Brain microvascular endothelial cell (primary cell): Measurements from ENCODE around the gene MAPK12.
A peak's percentile ranks its signal among the peaks of the same experiment; 100 is the strongest.

ENCODE experiments used
- DNase-seq: peaks from one replicate; pipeline ENCODE4 v3.0.0-alpha.2; 2020
- H3K27ac ChIP-seq: fragments of 250-450 bp; sonication (Bioruptor Pico); 2 replicates; pipeline ENCODE4 v1.5.1; 2020; ENCODE audit warnings: mild to moderate bottlenecking, moderate library complexity
- H3K27me3 ChIP-seq: fragments of 250-450 bp; sonication (Bioruptor Pico); replicated peaks from 2 replicates; pipeline ENCODE4 v1.5.1; 2020; ENCODE audit warnings: mild to moderate bottlenecking
- H3K36me3 ChIP-seq: fragments of 250-450 bp; sonication (Bioruptor Pico); replicated peaks from 2 replicates; pipeline ENCODE4 v1.5.1; 2020; ENCODE audit warnings: mild to moderate bottlenecking
- H3K4me3 ChIP-seq: 2 replicates; pipeline ENCODE4 v1.5.1; 2011; ENCODE audit warnings: low read depth, mild to moderate bottlenecking, control low read depth, low read length, moderate library complexity
- in situ Hi-C: cut with HindIII; loops from 2 replicates; pipeline ENCODE4 v1.10.0; 2017; ENCODE audit warnings: low sequenced_read_pairs, low pct_ligation_motif_present
- TF ChIP-seq, protein P1 (sequence below): IDR thresholded peaks from 2 replicates; pipeline ENCODE4 v1.5.1; 2011; ENCODE audit warnings: low read depth, mild to moderate bottlenecking, moderate library complexity, low read length, control low read depth, inconsistent platforms; ENCODE audit errors: missing control alignments

Gene MAPK12

DNA sequence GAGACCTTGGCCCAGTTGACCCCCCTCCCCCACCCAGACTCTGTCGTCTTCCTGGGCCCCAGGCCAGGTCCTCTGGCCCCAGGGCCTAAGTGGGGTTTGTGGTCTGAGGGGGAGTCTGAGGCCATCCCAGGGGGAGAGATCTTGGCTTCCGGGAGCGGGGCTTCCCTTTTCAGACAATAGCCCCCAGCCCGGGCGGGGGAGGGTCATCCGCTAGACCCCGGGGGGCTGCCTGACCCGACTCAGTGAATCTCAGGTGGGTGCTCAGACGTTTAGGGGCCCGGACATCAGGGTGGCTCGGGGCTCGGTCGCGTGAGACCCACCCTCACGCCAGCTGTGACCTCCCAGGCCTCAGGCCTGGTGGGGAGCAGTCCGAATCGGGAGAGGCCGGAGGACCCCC, 8.1 kb upstream of the MAPK12 start:
- in situ Hi-C loops: no loop called here

DNA sequence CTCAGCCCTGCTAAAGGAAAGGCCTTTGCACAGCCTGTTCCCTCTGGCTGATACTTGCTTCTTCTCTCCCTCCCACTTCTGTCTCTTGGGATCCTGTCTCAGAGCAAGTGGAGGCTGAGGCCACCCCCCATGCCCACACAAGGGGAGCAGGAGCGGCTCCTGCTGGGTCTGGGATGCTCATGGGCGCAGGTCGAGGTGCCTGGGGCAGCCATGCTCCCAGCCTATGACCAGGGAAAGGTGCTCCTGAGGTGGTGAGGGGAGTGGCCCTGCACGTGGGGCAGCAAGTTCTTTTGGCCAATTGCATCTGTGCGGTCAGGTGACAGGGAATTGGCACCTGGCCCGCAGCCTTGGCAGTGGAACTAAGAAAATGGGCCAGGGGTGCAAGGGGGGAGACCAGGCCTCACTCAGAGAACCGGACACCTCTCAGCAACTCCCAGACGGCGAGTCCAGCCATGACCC, 7.2 kb upstream of the MAPK12 start:
- in situ Hi-C loops: no loop called here
- DNase-seq: no peak
- Histone ChIP-seq H3K27ac (no peak overlapping the region), H3K27me3 (no peaks in the 10 kb centered on the region), H3K4me3 (no peak overlapping the region), H3K36me3 (no peaks in the 10 kb centered on the region)
- TF ChIP-seq, protein P1, sequence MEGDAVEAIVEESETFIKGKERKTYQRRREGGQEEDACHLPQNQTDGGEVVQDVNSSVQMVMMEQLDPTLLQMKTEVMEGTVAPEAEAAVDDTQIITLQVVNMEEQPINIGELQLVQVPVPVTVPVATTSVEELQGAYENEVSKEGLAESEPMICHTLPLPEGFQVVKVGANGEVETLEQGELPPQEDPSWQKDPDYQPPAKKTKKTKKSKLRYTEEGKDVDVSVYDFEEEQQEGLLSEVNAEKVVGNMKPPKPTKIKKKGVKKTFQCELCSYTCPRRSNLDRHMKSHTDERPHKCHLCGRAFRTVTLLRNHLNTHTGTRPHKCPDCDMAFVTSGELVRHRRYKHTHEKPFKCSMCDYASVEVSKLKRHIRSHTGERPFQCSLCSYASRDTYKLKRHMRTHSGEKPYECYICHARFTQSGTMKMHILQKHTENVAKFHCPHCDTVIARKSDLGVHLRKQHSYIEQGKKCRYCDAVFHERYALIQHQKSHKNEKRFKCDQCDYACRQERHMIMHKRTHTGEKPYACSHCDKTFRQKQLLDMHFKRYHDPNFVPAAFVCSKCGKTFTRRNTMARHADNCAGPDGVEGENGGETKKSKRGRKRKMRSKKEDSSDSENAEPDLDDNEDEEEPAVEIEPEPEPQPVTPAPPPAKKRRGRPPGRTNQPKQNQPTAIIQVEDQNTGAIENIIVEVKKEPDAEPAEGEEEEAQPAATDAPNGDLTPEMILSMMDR: no peak

More for the DNA sequence above, 8.1 kb upstream of the MAPK12 start:
- Histone ChIP-seq H3K36me3 (peaks cover 3% of the 10 kb centered on the region), H3K4me3 (peak overlapping the region; percentile 43), H3K27ac (no peak overlapping the region), H3K27me3 (no peaks in the 10 kb centered on the region)
- no peak for DNase-seq
- TF ChIP-seq, protein P1: no peak

- H3K27me3 ChIP-seq: no peaks in the 10 kb centered on the region
- peak overlapping the region; percentile 37 for H3K4me3 ChIP-seq
- no peaks in the 10 kb centered on the region for H3K36me3 ChIP-seq
- H3K27ac ChIP-seq: no peak overlapping the region
- TF ChIP-seq, protein P1: peak; percentile 52
- in situ Hi-C loops: no loop called here
- no peak for DNase-seq
These were observed 6.3 kb upstream of the MAPK12 start for GRCh38 chr22:50267591-50268390.

GRCh38 chr22:50266994-50267393, 5.5 kb upstream of the MAPK12 start:
- H3K36me3 ChIP-seq: no peaks in the 10 kb centered on the region
- H3K27ac ChIP-seq: no peak overlapping the region
- H3K27me3 ChIP-seq: no peaks in the 10 kb centered on the region
- in situ Hi-C loops: no loop called here
- no peak for DNase-seq
- TF ChIP-seq, protein P1: no peak
- no peak overlapping the region for H3K4me3 ChIP-seq

- Histone ChIP-seq H3K4me3 (no peak overlapping the region), H3K36me3 (no peaks in the 10 kb centered on the region), H3K27me3 (no peaks in the 10 kb centered on the region), H3K27ac (no peak overlapping the region)
- TF ChIP-seq, protein P1: no peak
- DNase-seq: no peak
- in situ Hi-C loops: no loop called here
These were observed 3.6 kb upstream of the MAPK12 start for GRCh38 chr22:50264946-50265669.
